Inflammatory macrophage treated with lipopolysaccharide for 1 hour (primary cell): ENCODE measurements around the gene JAKMIP1.

ENCODE experiments used
- DNase-seq, 2 donors: peaks; one replicate each; pipeline ENCODE4 v3.0.0-alpha.2; 2020 to 2022

Gene JAKMIP1

DNA sequence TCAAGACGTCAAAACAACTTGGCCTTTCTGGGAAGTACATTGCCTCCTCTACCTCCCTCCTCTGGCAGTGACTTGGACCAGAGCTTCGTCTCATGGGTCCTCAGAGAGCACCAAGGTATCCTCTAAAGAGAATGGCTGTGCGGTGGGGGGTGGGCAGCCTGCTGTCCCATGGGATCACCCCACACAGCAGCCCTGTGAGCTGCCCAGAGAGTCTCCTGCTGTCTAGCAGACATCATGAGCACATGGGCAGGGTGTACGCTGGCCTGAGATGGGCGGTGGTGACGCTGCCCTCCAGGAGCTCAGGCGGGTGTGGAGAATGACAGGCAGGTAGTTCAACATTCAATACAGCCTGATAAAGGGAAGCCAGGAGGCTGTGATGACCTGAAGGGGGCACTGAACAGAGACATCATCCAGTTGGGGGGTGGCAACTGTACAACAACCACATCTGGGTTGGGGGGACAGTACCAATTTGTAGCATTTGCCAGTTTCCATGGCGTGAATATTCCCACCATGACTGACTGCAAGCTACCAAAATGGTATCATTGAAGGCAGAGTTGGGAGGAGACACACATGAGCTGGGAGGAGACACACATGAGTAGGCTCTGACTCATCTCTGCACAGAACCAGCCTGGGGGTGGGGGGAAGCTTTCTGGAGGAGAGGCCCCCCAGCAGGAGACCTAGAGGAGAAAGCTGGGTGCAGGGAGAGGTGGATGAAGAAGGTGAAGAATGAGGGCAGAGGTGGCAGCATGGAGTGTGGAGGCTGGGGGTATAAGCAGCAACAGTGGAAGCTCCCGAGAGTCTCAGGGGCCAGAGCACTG lies 218.0 kb downstream of the JAKMIP1 start:
- DNase-seq, result no peak

DNA sequence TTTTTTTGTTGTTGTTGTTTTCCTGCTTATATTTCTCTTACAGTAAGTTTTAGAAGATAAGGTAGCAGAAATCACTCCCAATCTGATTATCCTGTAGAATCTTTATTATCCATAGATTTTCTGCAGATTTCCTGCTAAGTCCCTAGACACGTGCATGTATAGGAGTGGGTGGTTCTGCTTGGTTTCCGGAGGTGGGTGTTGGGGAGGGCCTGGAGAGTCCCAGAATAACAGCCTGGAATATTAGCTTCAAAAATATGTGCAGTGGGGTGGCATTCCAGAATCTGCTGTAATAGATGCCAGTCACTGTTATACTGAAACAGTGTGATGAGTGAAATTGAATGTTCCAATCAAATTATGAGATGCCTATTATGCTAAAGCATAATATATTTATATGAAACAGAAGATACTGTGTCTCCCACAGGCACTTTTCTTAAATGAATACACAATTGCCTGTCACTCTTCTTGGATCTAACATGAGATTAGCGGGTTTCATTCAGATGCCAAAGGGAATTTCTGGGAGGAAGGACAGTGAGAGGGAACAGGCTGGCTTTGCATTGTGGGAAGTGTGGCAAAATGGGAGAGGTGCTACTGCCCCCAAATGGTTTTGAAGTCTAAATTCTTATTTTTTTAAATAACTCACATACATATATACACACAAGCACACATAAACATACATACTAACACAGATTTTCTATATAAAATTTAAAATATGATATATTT lies 219.8 kb downstream of the JAKMIP1 start:
- no peak for DNase-seq

DNA sequence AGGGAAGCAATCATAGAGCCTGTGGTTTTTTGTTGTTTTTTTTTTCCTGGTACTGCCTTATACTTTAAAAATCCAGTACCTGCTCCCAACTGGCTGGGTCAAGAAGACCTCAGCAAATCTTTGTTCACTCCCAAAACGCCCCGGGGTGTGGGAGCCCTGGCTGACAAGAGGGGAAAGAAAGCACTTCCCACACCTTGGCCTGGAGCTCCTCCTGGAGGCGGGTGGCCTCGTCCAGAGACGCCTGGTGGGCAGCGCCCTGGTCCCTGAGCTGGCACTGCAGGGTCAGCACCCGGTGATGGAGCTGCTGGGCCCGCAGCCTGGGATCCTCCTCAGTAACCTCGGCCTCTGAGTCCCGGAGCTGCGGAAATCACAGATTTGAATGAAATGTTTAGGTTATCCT lies 220.4 kb downstream of the JAKMIP1 start:
- DNase-seq, result no peak

DNA sequence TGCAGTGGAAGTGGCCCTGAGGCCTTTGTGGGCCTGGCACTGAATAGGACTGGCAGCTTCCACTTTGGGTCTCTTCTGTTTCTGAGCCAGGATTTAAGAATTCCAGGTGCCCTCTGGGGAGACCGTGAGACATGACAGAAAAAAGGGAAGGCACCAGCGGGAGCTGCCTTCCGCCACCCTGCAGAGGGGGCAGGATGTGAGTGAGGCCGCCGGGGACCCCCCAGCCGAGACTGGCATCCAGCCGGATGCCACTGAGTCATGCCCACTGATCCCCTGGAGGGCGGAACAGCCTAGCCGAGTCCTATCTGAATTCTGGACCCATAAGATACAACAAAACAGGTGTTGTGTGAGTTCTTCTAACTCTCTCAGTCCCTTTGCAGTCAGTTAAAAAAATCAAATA lies 223.4 kb downstream of the JAKMIP1 start:
- no peak for DNase-seq

DNA sequence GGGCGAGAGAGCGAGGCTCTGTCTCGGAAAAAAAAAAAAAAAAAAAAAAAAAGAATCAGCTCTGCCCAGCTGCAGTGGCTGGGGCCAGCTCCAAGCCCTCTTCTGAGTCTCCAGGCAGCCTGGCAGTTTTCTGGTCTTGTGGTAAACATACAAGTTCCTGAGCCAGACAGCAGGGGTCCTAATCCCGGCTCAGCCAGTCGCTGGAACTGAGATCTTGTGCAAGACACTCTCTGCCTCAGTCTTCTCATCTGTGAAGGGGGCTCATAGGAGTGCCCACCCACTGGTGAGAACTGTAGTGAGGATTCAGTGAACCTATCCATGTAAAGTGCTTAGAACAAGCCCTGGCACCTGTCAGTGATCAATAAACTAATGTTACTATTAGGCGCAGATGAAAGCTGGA lies 223.9 kb downstream of the JAKMIP1 start:
- DNase-seq, result no peak
